ENCODE data around the gene RNF138.
A peak's percentile ranks its signal among the peaks of the same experiment; 100 is the strongest.
"Not testable (repeated sequence)": the region's sequence is repeated elsewhere in the genome, so short reads cannot be mapped to it uniquely, and the experiment has no call there.

The RNF138 gene

GRCh38 chr18:32095900-32096229 is 4.2 kb downstream of the RNF138 start:
- no peak for DNase-seq

DNA sequence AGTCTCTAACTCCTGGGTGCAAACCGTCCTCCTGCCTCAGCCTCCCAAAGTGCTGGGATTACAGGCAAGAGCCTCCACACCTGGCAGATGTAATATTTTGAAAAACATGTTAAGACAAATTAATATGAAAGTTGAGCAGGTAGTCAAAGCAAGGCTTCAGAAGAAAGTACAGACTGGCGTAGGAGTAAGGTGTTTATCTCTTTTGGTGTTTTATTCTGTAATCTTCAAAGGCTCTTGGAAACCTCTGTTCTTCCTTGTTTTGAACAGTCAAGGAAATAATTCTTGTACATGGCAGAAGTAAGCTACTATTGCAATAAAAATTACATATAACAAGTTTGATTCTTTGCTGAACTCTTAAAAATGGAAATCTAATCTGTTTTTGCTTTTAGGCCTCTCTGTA is 5.3 kb downstream of the RNF138 start:
- no peak for DNase-seq

GRCh38 chr18:32104516-32104915 is 12.8 kb downstream of the RNF138 start:
- no peak for DNase-seq

DNA sequence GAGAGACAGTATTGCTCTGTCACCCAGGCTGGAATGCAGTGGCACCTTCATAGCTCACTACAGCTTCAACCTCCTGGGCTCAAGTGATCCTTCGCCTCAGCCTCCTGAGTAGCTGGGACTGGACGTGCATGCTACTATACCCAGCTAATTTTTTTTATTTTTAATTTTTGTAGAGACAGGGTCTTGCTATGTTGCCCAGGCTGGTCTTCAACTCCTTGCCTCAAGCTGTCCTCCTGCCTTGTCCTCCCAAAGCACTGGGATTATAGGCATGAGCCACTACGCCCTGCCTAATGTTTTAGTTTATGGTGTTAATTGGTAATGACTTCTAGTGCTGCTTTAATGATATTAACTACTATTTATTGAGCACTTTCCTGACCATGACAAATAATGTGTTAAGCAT is 18.3 kb downstream of the RNF138 start:
- DNase-seq, result no peak

- DNase-seq, result no peak
These were observed 20.0 kb downstream of the RNF138 start for GRCh38 chr18:32111706-32112105.

- DNase-seq, result no peak
These were observed 21.2 kb downstream of the RNF138 start for GRCh38 chr18:32112826-32113225.

DNA sequence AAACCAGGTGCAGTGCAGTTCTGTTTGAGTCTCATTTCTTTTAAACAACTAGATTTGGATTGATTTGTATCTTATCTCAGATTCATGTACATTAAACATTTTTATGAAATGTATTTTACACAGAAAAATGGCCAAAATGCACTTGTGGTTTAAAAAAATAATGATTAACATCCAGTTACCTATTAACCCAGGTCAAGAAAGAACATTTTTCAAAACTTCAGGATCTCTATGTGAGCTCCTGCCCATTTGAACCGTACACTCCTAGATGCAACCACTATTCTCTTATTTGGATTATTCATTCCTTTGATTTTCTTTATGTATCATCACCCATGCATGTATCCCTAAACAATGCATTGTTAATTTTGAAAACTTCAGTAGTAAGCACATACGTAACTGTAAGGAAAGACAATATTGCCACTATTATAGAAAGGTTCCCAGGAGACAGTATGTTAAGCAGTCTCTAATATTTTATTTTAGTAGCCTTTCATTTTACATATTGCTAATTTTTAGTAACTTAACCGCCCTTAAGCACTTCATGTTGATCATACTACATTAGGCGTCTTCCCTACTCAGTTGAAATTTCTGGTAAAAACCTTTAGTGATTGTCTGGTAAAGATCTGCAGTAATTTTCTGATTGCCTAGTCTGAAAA is 22.7 kb downstream of the RNF138 start:
- no peak for DNase-seq

- DNase-seq, result no peak
These were observed 30.4 kb downstream of the RNF138 start for GRCh38 chr18:32122039-32122438.

DNA sequence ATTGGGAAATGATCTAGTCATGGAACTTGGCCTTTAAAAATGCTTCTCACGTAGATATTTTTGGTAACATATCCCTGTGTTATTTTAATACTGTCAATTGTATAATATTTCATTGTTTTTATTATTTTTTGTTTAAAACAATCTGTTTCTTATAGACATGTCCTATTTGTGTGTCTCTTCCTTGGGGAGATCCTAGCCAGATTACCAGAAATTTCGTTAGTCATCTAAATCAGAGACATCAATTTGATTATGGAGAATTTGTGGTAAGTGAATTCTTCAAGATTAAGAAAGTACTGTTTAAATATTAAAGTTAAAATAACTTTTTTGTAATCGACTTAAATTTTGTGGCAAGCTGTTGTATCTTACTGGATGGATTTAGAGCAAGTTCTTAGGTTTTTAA is 34.9 kb downstream of the RNF138 start:
- DNase-seq, result no peak

- no peak for DNase-seq
These were observed 44.0 kb downstream of the RNF138 start for GRCh38 chr18:32135625-32136024.

DNA sequence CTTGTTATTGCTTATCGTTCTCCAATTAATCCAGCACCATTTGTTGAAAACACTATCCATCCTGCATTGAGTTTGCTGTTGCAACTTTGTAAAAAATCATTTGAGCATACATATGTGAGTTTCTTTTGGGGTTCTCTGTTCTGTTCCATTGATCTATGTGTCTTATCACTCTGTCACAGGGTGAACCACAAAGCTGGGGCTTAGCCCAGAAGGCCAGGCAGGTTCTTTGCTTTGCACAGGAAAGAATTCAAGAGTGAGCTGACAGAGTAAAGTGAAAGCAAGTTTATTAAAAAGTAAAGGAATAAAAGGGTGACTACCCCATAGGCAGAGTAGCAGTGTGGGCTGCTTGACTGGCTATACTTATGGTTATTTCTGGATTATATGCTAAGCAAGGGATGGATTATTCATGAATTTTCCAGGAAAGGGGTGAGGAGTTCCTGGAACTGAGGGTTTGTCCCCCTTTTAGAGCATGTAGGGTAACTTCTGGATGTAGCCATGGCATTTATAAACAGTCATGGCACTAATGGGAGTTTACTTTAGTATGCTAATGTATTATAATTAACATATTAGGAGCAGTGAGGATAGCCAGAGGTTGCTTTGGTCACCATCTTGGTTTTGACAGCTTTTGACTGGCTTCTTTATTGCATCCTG is 46.8 kb downstream of the RNF138 start:
- DNase-seq, result no peak

- DNase-seq, result no peak
These were observed 48.2 kb downstream of the RNF138 start for GRCh38 chr18:32139835-32140283.

DNA sequence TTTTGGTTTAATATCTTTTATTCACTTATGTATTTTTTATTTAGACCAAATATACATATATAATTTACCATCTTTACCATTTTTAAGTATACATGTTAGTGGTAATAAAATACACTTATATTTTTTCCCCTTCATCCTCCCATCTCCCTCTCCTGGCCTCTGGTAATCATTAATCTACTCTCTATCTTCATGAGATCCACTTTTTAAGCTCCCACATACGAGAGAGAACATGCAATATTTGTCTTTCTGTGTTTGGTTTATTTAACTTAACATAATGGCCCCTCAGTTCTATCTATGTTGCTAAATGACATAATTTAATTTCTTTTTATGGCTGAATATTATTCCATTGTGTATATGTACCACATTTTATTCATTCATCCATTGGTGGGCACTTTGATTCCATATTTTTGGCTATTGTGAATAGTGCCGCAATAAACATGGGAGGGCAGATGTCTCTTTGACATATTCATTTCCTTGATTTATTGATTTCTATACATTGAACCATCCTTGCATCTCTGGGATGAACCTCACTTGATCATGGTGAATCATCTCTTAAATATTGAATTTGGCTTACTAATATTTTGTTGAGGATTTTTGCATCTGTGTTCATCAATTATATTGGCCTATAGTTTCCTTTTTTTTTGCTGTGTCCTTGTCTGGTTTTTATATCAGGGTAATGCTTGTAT is 56.7 kb downstream of the RNF138 start:
- DNase-seq, result no peak

- DNase-seq, result no peak
These were observed 61.2 kb downstream of the RNF138 start for GRCh38 chr18:32152705-32153448.

DNA sequence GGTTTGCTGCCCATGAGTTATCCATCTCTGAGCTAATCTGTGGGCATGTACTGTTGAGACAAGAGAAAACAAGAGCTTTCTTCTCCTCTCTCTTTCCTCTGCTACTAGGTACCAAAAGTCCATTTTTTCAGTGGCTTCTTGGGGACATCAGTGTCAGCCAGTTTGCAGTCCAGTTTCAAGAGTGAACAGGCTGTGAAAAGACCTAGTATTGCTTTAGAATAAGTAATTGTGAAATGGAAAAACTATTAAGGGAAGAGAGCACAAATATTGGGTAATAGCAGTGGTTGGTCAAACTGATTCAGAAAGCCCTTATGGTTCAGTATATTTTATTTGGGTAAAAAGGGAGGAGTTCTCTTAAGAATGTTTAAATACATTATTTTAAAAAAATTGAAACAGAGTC is 65.2 kb downstream of the RNF138 start:
- DNase-seq, result no peak

GRCh38 chr18:32157580-32157979 is 65.9 kb downstream of the RNF138 start:
- no peak for DNase-seq

DNA sequence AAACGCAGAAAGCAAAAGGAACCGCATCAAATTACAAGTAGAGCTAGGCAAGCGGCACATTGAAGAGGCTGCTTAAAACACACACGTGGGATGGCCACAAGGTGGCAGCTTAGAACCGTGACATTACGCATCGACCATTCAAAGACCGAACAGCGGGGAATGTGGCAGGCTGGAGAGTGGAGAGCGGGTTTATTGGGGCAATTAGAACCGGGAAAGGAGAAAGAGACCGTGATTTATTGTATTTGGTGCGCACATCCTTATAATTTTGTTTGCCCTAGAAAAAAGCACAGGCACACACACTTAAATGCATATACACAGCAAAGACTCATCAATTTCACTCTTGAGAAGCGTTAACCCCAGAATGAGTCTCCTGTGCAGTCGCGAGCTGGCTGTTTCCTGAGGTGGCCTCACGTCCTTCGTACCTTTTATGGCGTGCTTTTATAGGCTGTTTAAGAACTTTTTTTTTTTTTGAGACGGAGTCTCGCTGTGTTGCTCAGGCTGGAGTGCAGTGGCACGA is 66.5 kb downstream of the RNF138 start:
- peak; percentile 71 to 76 for DNase-seq

GRCh38 chr18:32158631-32159030 is 67.0 kb downstream of the RNF138 start:
- DNase-seq, result not testable (repeated sequence)

GRCh38 chr18:32160547-32160946 is 68.9 kb downstream of the RNF138 start:
- no peak for DNase-seq

DNA sequence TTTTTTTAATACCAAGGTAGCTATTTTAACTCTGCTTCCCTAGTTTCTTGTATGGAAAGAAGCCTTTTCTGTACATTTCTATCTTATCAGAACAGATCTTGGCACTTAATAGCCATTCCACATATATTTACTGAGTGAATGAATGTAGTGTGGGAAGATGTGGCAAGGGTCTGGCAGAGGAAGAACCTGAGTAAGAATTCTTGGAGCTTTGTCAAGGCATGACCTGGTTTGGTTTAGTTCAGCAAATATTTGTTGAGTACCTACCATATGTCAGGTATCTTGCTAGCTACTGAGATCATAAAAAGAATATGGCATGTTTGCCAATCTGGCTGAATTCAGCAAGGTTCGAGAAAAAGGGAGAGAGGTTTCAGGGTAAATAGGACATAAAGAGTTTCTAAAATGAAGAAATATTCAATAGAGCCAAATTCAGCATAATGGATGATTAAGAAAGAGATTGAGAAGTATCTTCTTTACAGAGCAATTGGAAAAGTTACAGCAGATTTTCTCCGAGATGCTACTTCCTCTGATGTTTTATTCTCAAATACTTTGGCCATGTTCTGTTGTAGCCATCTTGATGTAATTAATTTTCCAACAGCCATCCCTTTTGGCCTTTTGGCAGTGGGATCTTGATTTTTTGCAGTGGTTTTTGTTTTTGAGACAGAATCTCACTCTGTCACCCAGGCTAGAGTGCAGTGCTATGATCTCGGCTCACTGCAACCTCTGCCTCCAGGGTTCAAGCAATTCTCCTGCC is 76.5 kb downstream of the RNF138 start:
- no peak for DNase-seq

DNA sequence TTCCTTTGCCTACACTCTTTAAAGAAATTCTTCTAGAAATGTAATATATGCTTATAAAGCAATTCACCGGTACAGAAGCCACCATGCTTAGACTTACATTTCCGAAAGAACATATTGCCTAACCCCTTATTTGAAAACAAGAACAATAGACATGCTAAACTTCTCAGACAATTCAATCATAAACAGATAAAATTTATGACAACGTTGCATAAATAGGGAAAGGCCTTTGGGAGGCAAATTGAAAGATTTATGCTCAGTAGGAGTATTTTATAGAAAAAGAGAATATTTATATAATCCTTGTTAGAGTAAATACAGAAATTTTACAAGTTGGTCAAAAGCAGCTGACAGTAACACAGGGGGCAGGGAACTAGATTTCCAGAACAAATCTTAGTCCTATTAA is 82.0 kb downstream of the RNF138 start:
- no peak for DNase-seq

- DNase-seq, result no peak
These were observed 83.0 kb downstream of the RNF138 start for GRCh38 chr18:32174719-32175118.

GRCh38 chr18:32175265-32175664 is 83.6 kb downstream of the RNF138 start:
- DNase-seq, result no peak
